ENCODE measurements around the gene HDC. TPM values are rescaled to one million over a fixed set of nuclear protein-coding genes. Genes with fewer than 3 reads are reported as not detected.

The HDC gene
- total RNA-seq, 1 experiment from 2014 or later: not detected

Small RNAs within 50 kb of the gene (small RNA-seq; reads per million reads assigned to genes)
- not detected for gene RF00019

Other genes with a start within 250 kb of the HDC start
- gene ATP8B4, start 146.5 kb downstream of the HDC start, total RNA-seq (2014; rRNA removed; shearing (Covaris generic); ENCODE audit: low replicate concordance): not detected in 2 replicates
- gene SLC27A2, start 83.5 kb downstream of the HDC start, total RNA-seq (2014; rRNA removed; shearing (Covaris generic); ENCODE audit: low replicate concordance): not detected in 2 replicates
- gene GABPB1, start 89.5 kb upstream of the HDC start, total RNA-seq (2014; rRNA removed; shearing (Covaris generic); ENCODE audit: low replicate concordance): 30.4 and 38.2 TPM in 2 replicates
- 28.4 and 62.1 TPM in 2 replicates for gene USP8, start 158.7 kb upstream of the HDC start, total RNA-seq (2014; rRNA removed; shearing (Covaris generic); ENCODE audit: low replicate concordance)